Erythroblast (primary cell): Measurements from ENCODE around the gene CAPN15.

Experiments
- GATA1 ChIP-seq: IDR thresholded peaks from 2 replicates; pipeline ENCODE4 v1.6.1; 2011; ENCODE audit warnings: low read depth, mild to moderate bottlenecking, control low read depth, low read length, moderate library complexity
- POLR2A ChIP-seq: IDR thresholded peaks from 2 replicates; pipeline ENCODE4 v1.6.1; 2011; ENCODE audit warnings: mild to moderate bottlenecking, low read length

DNA sequence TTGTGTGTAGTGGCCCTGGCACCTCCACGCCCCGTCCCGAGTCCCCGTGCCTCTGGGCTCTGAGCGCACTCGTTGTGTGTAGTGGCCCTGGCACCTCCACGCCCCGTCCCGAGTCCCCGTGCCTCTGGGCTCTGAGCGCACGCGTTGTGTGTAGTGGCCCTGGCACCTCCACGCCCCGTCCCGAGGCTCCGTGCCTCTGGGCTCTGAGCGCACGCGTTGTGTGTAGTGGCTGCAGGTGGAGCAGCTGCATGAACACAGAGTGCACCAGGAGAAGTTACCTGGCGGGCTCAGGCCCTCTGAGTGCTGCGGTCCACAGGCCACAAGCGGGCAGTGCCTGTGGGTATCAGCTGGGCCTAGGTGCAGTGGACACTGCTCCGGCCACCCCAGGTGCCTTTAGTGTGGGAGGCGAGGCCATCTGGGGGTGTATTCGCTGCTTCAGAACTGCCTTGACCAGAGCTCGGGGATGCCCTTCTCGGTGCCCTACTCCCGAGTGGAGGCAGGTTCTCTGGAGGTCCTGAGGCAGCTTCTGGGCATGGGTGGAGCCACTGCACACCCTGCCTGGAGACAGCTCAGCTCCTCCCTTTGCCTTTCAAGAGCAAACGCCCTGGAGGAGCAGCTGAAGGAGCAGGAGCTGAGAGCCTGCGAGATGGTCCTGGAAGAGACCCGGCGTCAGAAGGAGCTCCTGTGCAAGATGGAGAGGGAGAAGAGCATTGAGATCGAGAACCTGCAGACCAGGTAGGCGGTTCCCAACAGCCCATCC lies 17.3 kb upstream of the CAPN15 start:
- no peak for TF ChIP-seq POLR2A
- no peak for TF ChIP-seq GATA1
